ENCODE results near the gene CCDC127. TPM values are rescaled to one million over a fixed set of nuclear protein-coding genes. Genes with fewer than 3 reads are reported as not detected.

CCDC127 gene
- total and polyA plus RNA-seq, 2 experiments from 2014 or later = 11.3 to 19.3 TPM

DNA sequence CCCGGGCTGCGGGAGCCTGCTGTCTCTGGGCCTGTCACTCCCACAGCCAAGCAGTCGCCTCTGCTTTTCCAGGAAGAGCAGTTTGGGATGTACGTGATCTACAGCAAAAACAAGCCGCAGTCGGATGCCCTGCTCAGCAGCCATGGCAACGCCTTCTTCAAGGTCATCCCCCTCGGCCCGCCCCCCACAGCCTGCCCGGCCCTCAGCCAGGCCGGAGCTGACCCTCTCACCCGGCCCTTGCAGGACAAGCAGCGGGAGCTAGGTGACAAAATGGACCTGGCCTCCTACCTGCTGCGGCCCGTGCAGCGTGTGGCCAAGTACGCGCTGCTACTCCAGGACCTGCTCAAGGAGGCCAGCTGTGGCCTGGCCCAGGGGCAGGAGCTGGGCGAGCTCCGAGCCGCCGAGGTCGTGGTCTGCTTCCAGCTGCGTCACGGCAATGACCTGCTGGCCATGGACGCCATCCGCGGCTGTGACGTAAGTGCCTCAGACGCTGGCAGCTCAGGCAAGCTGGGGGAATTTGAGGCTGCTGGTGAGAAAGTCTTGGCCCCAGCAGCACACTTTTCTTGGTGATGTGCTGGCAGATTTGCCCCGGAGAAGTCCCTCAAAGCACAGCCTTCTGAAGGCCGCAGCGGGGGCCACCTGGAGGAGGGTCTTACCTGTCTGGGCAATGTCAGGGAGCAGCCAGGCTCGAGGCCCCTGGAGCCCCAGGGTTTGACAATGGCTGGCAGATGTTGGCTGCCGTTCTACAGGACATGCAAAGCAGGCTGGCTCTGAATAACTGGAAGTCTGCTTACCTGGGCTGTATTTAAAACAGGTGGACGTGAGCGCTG lies 46.8 kb downstream of the CCDC127 start:
- DNase-seq (ENCODE audit: low read depth in 1 of 2, low spot score in 1 of 2) = no peak
- Histone ChIP-seq H3K27me3 (no peaks in the 10 kb centered on the region), H3K27ac (no peak overlapping the region), H3K4me3 (no peak overlapping the region), H3K9me3 (ENCODE audit: low read depth) (no peaks in the 10 kb centered on the region), H3K36me3 (no peaks in the 10 kb centered on the region), H3K4me1 (ENCODE audit: low read depth) (no peaks in the 10 kb centered on the region)
- TF ChIP-seq, protein P1, sequence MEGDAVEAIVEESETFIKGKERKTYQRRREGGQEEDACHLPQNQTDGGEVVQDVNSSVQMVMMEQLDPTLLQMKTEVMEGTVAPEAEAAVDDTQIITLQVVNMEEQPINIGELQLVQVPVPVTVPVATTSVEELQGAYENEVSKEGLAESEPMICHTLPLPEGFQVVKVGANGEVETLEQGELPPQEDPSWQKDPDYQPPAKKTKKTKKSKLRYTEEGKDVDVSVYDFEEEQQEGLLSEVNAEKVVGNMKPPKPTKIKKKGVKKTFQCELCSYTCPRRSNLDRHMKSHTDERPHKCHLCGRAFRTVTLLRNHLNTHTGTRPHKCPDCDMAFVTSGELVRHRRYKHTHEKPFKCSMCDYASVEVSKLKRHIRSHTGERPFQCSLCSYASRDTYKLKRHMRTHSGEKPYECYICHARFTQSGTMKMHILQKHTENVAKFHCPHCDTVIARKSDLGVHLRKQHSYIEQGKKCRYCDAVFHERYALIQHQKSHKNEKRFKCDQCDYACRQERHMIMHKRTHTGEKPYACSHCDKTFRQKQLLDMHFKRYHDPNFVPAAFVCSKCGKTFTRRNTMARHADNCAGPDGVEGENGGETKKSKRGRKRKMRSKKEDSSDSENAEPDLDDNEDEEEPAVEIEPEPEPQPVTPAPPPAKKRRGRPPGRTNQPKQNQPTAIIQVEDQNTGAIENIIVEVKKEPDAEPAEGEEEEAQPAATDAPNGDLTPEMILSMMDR (IDR thresholded peaks at IDR 0.05; ENCODE audit: low read depth, low read length) = no peak

DNA sequence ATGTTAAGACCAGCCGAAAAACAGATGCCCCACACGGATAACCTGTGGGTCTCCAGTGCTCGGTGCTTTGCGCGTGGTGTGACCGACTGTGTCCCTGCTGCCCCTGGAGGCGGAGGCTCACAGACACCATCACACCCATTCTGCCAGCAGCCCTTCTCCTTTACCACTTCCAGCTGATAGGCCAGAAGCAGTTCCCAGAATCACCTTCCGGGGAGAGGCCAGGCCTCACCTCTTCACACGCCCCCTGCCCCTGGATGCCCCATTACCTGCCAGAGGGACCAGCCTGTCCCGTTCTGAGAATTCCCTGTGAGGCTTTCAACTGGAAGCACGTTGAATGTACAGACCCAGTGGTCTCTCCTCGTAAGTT lies 48.2 kb downstream of the CCDC127 start:
- Histone ChIP-seq H3K27ac (no peak overlapping the region), H3K36me3 (no peaks in the 10 kb centered on the region), H3K4me3 (no peak overlapping the region), H3K27me3 (no peaks in the 10 kb centered on the region), H3K9me3 (ENCODE audit: low read depth) (no peaks in the 10 kb centered on the region), H3K4me1 (ENCODE audit: low read depth) (no peaks in the 10 kb centered on the region)
- no peak for DNase-seq (ENCODE audit: low read depth in 1 of 2, low spot score in 1 of 2)
- TF ChIP-seq, protein P1 (IDR thresholded peaks at IDR 0.05; ENCODE audit: low read depth, low read length) = no peak

DNA sequence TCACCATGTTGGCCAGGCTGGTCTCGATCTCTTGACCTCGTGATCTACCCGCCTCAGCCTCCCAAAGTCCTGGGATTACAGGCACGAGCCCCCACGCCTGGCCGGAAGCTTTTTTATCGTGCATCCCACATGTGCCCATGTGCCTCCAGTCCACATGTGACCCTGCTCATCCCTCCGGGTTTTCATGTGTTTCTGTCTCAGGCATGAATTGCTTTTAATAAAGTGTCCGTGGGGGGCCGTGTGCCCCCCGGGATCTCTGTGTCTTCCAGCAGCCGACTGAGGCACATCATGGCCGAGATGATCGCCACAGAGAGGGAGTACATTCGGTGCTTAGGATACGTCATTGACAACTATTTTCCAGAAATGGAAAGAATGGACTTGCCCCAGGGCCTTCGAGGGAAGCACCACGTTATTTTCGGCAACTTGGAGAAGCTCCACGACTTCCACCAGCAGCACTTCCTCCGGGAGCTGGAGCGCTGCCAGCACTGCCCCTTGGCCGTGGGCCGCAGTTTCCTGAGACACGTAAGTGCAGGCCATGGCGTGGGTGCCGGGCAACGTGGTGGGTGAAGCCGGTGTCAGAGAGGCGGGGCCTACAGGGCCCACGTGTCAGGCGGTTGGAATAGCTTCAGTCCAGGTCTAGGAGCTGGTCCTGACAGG lies 48.8 kb downstream of the CCDC127 start:
- Histone ChIP-seq H3K4me1 (ENCODE audit: low read depth) (no peaks in the 10 kb centered on the region), H3K4me3 (no peak overlapping the region), H3K9me3 (ENCODE audit: low read depth) (no peaks in the 10 kb centered on the region), H3K27ac (no peak overlapping the region), H3K27me3 (no peaks in the 10 kb centered on the region), H3K36me3 (no peaks in the 10 kb centered on the region)
- TF ChIP-seq, protein P1 (IDR thresholded peaks at IDR 0.05; ENCODE audit: low read depth, low read length) = no peak
- DNase-seq (ENCODE audit: low read depth in 1 of 2, low spot score in 1 of 2) = peak in 1 of 2 donors; percentile 94

DNA sequence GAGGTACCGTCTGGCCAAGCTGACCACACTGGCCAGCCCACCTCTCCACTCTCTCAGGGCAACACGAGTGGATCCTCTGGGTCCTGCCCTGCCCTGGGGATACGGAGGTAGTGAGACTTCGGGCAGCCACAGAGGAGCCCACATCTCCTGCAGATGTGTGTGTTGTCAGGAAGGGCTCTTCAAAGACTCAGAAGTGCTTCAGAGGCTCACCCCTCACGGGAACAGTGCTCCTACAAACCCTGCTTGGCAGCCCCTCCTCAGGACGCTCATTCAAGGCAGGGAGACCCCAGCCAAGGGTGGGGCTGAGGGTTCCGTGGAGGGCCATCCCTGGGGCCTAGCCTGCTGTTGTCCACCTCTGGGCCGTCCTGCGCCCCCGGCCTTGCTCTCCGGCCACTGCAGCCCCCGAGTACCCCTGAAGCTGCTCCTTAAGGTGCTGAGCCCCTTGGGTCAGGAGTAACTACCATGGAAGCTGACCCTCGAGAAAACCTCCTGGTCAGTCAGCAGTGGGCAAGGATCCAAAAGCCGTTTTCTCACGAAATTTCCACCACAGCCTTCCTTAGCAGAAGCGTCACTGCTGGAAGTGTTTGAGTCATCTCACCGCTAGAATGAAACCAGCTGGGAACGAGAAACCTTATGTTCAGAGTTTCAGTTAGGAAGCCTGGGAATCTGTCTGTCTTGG lies 49.8 kb downstream of the CCDC127 start:
- Histone ChIP-seq H3K4me3 (no peak overlapping the region), H3K4me1 (ENCODE audit: low read depth) (no peaks in the 10 kb centered on the region), H3K27me3 (no peaks in the 10 kb centered on the region), H3K9me3 (ENCODE audit: low read depth) (no peaks in the 10 kb centered on the region), H3K27ac (no peak overlapping the region), H3K36me3 (no peaks in the 10 kb centered on the region)
- TF ChIP-seq, protein P1 (IDR thresholded peaks at IDR 0.05; ENCODE audit: low read depth, low read length) = no peak
- peak in 1 of 2 donors; percentile 95 for DNase-seq (ENCODE audit: low read depth in 1 of 2, low spot score in 1 of 2)

DNA sequence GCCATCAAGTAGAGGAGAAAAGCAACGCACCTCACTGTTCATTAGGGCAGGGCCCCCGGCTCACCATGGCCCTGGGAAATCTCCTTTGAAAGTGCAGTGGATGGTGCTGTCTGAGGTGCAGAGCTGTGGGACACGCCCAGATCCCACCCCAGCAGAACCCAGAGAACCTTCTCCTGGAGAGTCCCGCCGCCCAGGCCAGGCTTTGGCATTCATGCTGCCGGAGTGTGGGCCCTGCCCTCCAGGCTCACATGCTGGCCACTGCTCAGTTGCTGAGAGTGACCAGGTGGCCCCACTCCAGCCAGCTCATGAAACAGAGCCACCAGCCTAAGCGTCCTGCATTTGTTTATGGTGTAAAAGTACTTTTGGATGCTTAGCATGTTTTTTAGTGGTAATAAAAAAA lies 50.4 kb downstream of the CCDC127 start:
- TF ChIP-seq, protein P1 (IDR thresholded peaks at IDR 0.05; ENCODE audit: low read depth, low read length) = no peak
- Histone ChIP-seq H3K36me3 (no peaks in the 10 kb centered on the region), H3K9me3 (ENCODE audit: low read depth) (no peaks in the 10 kb centered on the region), H3K27me3 (no peaks in the 10 kb centered on the region), H3K4me3 (no peak overlapping the region), H3K4me1 (ENCODE audit: low read depth) (no peaks in the 10 kb centered on the region), H3K27ac (no peak overlapping the region)
- DNase-seq (ENCODE audit: low read depth in 1 of 2, low spot score in 1 of 2) = no peak
